ENCODE results near the gene ZBTB20. TPM values are rescaled to one million over a fixed set of nuclear protein-coding genes. Genes with fewer than 3 reads are reported as not detected.

The ZBTB20 gene
- total and polyA plus RNA-seq, 10 of the 15 experiments (the other 5 are each of a cell fraction or from before 2014, with no cell fraction given), result 0.20 to 5.5 (median 2.2) TPM

GRCh38 chr3:114445233-114445632 lies 701.9 kb downstream of the ZBTB20 start:
- in situ Hi-C loops (cut with MboI), result no loop called here
- BruUV-seq (replicated peaks), result no TSS peak
- 45% methylated on average over 2 of the region's 2 CpGs for WGBS (ENCODE audit: insufficient coverage, insufficient replicate concordance, low lambda C conversion rate, missing lambda C conversion rate)

More at GRCh38 chr3:114445233-114445632, 701.9 kb downstream of the ZBTB20 start:
- Histone ChIP-seq H3K27ac (ENCODE audit: control insufficient read depth, insufficient read depth) (no peak overlapping the region), H3K79me2 (ENCODE audit: control insufficient read depth, insufficient read depth, low read length) (peaks cover 72% of the 10 kb centered on the region), H3K9ac (ENCODE audit: control insufficient read depth, insufficient read depth, low read length) (no peak overlapping the region), H3K27me3 (replicated peaks in 1 of 2; ENCODE audit: control insufficient read depth in 2 of 2, insufficient read depth in 2 of 2, low read length in 1 of 2) (no peaks in the 10 kb centered on the region), H3K4me3 (no peak overlapping the region), H2AFZ (ENCODE audit: control insufficient read depth, low read depth, low read length) (no peak overlapping the region), H4K20me1 (ENCODE audit: control insufficient read depth, insufficient read depth) (no peaks in the 10 kb centered on the region), H3K4me1 (ENCODE audit: control insufficient read depth, insufficient read depth, low read length) (peaks cover 5% of the 10 kb centered on the region), H3K4me2 (ENCODE audit: control insufficient read depth, insufficient read depth) (peak overlapping the region; percentile 49), H3K36me3 (ENCODE audit: control insufficient read depth in 2 of 2, insufficient read depth in 2 of 2, low read length in 1 of 2) (no peaks in the 10 kb centered on the region), H3K9me3 (replicated peaks; ENCODE audit: control insufficient read depth, insufficient read depth, low read length) (no peaks in the 10 kb centered on the region)
- FAIRE-seq, result no peak
- ChIA-PET RAD21 (ENCODE audit: unreplicated experiment) (no interaction called here), POLR2A (no interaction called here), SMC1A (ENCODE audit: uncharacterized antibody, unreplicated experiment) (interaction anchor here (1.0 to 1.4 kb wide), 2 partner anchors 9 to 61 kb away, joined by 3 to 4 read pairs; no protein-coding TSS in a partner anchor), CTCF (interaction anchor here (0.9 to 1.3 kb wide), 2 partner anchors 16 to 27 kb away, joined by 3 read pairs; no protein-coding TSS in a partner anchor)
- DNase-seq (ENCODE audit: low read depth, low spot score), result no peak
- ATAC-seq, result no peak
- TF ChIP-seq ATF2 (IDR thresholded peaks at IDR 0.05; ENCODE audit: low read length) (no peak), PAX8 (IDR thresholded peaks at IDR 0.05) (no peak), SMAD5 (IDR thresholded peaks at IDR 0.05; ENCODE audit: low read depth) (no peak), ATF7 (IDR thresholded peaks at IDR 0.05; ENCODE audit: low read depth) (no peak), CREB1 (IDR thresholded peaks at IDR 0.05; ENCODE audit: low read depth) (no peak), NRF1 (conservative IDR thresholded peaks at IDR 0.05; ENCODE audit: low read depth, low read length) (no peak), MAX (IDR thresholded peaks at IDR 0.05; ENCODE audit: low read depth, low read length) (no peak), HCFC1 (IDR thresholded peaks at IDR 0.05; ENCODE audit: low read length) (no peak), PKNOX1 (IDR thresholded peaks at IDR 0.05) (no peak), RCOR1 (conservative IDR thresholded peaks at IDR 0.05; ENCODE audit: low read depth, low read length) (no peak), POLR2AphosphoS5 (IDR thresholded peaks at IDR 0.05; ENCODE audit: low read length) (no peak), RAD21 (IDR thresholded peaks at IDR 0.05; ENCODE audit: insufficient read depth, low read depth, low read length) (no peak), KLF5 (IDR thresholded peaks at IDR 0.05; ENCODE audit: partially characterized antibody) (no peak), REST (IDR thresholded peaks at IDR 0.05; ENCODE audit: low read depth, low read length) (no peak), TCF3 (IDR thresholded peaks at IDR 0.05; ENCODE audit: borderline replicate concordance, insufficient read depth, low read depth, low read length) (no peak), IKZF2 (IDR thresholded peaks at IDR 0.05) (no peak), ZNF207 (IDR thresholded peaks at IDR 0.05; ENCODE audit: borderline replicate concordance) (no peak), DPF2 (IDR thresholded peaks at IDR 0.05) (no peak)
- intact Hi-C loops (cut with micrococcal nuclease; ENCODE audit: unreplicated experiment), result no loop called here
